Breast epithelium (tissue), 4 donors: Measurements from ENCODE around the gene TARM1. TPM values are rescaled to one million over a fixed set of nuclear protein-coding genes. Genes with fewer than 3 reads are reported as not detected.

Source experiments
- DNase-seq, 2 donors: peaks; one replicate each; pipeline ENCODE4 v3.0.0-alpha.2; 2019; ENCODE audit warnings: low spot score in 2 of 2
- H3K27ac ChIP-seq, 2 donors: fragments of 200-600 bp; sonication (generic) in 1 of 2; one replicate each; pipeline ENCODE4 v1.5.1; 2016 to 2019; ENCODE audit warnings: mild to moderate bottlenecking in 1 of 2
- H3K27me3 ChIP-seq, 2 donors: fragments of 200-600 bp; sonication (generic) in 1 of 2; one replicate each; pipeline versions ENCODE4 v1.5.1 to v1.6.0; 2017 to 2019; ENCODE audit warnings: control low read depth in 1 of 2, mild to moderate bottlenecking in 1 of 2
- H3K36me3 ChIP-seq: fragments of 200-600 bp; one replicate; pipeline ENCODE4 v1.5.1; 2019
- H3K4me1 ChIP-seq, 2 donors: fragments of 200-600 bp; sonication (generic); one replicate each; pipeline ENCODE4 v1.5.1; 2016 to 2019; ENCODE audit warnings: control low read depth in 1 of 2
- H3K4me3 ChIP-seq, 3 donors: fragments of 200-600 bp; sonication (generic); 1 replicate in 2 of 3; 2 replicates in 1 of 3; pipeline ENCODE4 v1.5.1; 2016 to 2019; ENCODE audit warnings: mild to moderate bottlenecking in 3 of 3, moderate library complexity in 2 of 3
- H3K9me3 ChIP-seq, 2 donors: fragments of 200-600 bp; sonication (generic) in 1 of 2; one replicate each; pipeline ENCODE4 v1.5.1; 2016 to 2019; ENCODE audit warnings: control low read depth in 1 of 2
- POLR2A ChIP-seq: fragments of 450-650 bp; IDR thresholded peaks from one replicate; pipeline ENCODE4 v1.6.1; 2016; ENCODE audit warnings: antibody characterized with exemption, mild to moderate bottlenecking, moderate library complexity
- POLR2AphosphoS5 ChIP-seq, 3 donors: sonication (generic); formaldehyde crosslinking; IDR thresholded peaks; one replicate each; pipeline ENCODE4 v1.6.1; 2017; ENCODE audit warnings: antibody characterized with exemption in 3 of 3
- intact Hi-C: fragments of 100-400 bp; cut with DNase I; formaldehyde crosslinking; loops from one replicate; pipeline ENCODE4 v1.15.1; 2023; ENCODE audit warnings: low total_unique reads
- total RNA-seq, 3 donors: library from RNA; depleted of rRNA; stranded (reverse); fragments of >200 nt; gene quantifications; one replicate each; pipeline ENCODE4 v1.1.0, GENCODE V29; 2016
- TF ChIP-seq, protein P1 (sequence below), 3 donors: fragments of 450-650 bp; IDR thresholded peaks; one replicate each; pipeline ENCODE4 v1.5.1; 2016 to 2017; ENCODE audit warnings: antibody characterized with exemption in 3 of 3, mild to moderate bottlenecking in 3 of 3, moderate library complexity in 3 of 3

TARM1 gene
- total RNA-seq, 3 donors from 2014 or later: not detected

DNA sequence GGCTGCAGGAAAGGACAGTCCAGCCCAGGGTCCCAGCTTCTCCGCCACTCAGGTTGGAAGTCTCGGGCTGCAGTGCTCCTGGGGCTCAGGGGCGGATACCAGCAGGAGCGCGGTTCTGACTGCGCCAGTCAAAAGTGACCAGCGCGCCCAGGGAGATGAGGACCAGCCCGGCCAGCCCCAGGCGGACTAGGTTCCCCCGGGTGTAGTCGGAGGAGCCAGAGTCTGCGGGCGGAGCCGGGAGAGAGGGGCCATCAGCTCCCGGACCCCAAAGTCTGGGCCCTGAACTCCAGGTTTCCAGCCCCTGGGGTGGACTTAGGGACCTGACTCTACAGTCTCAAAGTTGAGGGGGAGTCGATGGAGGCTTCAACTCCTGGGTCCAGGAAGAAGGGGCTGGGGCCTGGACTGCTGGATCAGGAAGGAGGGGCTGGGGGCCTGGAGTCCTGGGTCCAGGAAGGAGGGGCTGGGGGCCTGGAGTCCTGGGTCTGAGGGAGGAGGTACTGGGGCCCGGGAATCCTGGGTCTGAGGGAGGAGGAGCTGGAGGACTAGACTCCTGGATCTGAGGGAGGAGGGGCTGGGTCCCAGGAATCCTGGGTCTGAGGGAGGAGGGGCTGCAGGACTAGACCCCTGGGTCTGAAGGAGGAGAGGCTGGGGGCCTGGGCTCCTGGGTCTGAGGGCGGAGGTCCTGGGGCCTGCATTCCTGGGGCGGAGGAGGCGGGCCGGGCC, 14.1 kb upstream of the TARM1 start:
- Histone ChIP-seq H3K27ac (no peak overlapping the region), H3K4me3 (peak overlapping the region; percentile 34 to 64 (median 43))
- DNase-seq: no peak

DNA sequence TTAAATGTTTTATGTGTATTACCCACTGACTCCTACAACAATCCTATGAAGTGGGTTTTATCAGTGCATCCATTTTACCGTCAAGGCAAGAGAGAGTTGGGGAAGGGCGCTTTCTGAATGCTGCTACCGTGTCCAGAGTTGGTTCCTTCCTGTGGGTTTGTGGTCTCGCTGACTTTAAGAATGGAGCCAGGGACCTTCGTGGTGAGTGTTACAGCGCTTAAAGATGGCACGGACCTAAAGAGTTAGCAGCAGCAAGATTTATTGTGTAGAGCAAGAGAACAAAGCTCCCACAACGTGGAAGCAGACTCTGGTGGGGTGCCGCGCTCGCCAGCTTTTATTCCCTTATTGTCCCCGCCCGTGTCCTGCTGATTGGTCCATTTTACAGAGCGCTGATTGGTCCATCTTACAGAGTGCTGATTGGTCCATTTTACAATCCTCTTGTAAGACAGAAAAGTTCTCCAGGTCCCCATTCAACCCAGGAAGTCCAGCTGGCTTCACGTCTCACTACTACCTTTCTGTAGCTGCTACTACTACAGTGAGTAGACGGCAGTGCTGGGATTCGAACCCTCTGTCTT, 13.3 kb upstream of the TARM1 start:
- Histone ChIP-seq H3K4me3 (no peak overlapping the region), H3K4me1 (peaks cover 0 to 4% of the 10 kb centered on the region in 2 donors), H3K9me3 (no peaks in the 10 kb centered on the region), H3K36me3 (no peaks in the 10 kb centered on the region), H3K27ac (no peak overlapping the region), H3K27me3 (peaks cover 0 to 13% of the 10 kb centered on the region in 2 donors)
- TF ChIP-seq POLR2AphosphoS5 (IDR thresholded peaks at IDR 0.05): no peak
- no peak for TF ChIP-seq POLR2A
- TF ChIP-seq, protein P1, sequence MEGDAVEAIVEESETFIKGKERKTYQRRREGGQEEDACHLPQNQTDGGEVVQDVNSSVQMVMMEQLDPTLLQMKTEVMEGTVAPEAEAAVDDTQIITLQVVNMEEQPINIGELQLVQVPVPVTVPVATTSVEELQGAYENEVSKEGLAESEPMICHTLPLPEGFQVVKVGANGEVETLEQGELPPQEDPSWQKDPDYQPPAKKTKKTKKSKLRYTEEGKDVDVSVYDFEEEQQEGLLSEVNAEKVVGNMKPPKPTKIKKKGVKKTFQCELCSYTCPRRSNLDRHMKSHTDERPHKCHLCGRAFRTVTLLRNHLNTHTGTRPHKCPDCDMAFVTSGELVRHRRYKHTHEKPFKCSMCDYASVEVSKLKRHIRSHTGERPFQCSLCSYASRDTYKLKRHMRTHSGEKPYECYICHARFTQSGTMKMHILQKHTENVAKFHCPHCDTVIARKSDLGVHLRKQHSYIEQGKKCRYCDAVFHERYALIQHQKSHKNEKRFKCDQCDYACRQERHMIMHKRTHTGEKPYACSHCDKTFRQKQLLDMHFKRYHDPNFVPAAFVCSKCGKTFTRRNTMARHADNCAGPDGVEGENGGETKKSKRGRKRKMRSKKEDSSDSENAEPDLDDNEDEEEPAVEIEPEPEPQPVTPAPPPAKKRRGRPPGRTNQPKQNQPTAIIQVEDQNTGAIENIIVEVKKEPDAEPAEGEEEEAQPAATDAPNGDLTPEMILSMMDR (IDR thresholded peaks at IDR 0.05): no peak
- no peak for DNase-seq
- intact Hi-C loops: no loop called here

More for the DNA sequence above, 14.1 kb upstream of the TARM1 start:
- TF ChIP-seq, protein P1 (IDR thresholded peaks at IDR 0.05): no peak
- TF ChIP-seq POLR2AphosphoS5 (IDR thresholded peaks at IDR 0.05) (no peak), POLR2A (no peak)
- Histone ChIP-seq H3K36me3 (no peaks in the 10 kb centered on the region), H3K27me3 (peaks cover 0 to 13% of the 10 kb centered on the region in 2 donors), H3K9me3 (no peaks in the 10 kb centered on the region), H3K4me1 (peaks cover 0 to 4% of the 10 kb centered on the region in 2 donors)
- intact Hi-C loops: no loop called here

DNA sequence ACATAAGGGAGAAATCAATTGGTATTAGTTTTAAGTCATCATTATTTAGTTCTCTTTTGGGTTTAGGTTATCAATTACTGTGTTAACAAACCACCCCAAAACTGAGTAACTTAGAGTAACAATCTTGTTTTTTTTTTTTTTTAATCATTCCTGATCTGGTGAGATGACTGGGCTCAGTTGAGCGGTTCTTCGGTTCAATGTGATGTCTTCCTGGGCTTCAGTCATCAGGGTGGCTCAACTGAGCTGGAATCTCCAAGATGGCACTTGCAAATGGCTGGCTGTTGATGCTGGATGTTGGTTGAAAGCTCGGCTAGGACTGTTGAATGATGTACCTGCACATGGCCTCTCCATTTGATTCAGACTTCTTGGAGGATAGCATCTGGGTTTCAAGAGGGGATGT, 3.2 kb upstream of the TARM1 start:
- no peaks in the 10 kb centered on the region for H3K36me3 ChIP-seq
- H3K9me3 ChIP-seq: peaks cover 4 to 16% of the 10 kb centered on the region in 2 donors
- no peaks in the 10 kb centered on the region for H3K27me3 ChIP-seq
- intact Hi-C loops: no loop called here
- H3K4me1 ChIP-seq: no peaks in the 10 kb centered on the region
- TF ChIP-seq, protein P1 (IDR thresholded peaks at IDR 0.05): no peak
- no peak for TF ChIP-seq POLR2AphosphoS5 (IDR thresholded peaks at IDR 0.05)
- TF ChIP-seq POLR2A: no peak
- no peak for DNase-seq
- H3K4me3 ChIP-seq: no peak overlapping the region
- no peak overlapping the region for H3K27ac ChIP-seq

DNA sequence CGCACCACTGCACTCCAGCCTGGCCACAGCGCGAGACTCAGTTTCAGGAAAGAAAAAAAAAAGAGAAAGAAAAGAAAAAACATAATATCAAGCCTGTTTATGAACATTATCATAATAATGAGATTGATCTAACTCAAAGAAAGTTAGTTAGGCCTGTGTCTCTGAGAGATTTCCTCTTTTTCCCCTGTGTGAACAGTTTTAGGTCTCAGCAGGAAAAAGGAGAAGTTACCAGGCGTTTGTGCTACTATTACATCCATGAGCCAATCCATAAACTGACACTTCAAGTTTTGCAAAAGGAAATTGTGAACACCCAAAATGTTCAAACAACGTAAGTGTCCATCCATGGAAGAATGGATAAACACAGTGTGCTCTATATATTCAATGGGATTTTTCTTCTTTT, 3.8 kb downstream of the TARM1 start:
- H3K27me3 ChIP-seq: no peaks in the 10 kb centered on the region
- no peak overlapping the region for H3K27ac ChIP-seq

More for the DNA sequence above, 3.8 kb downstream of the TARM1 start:
- no peaks in the 10 kb centered on the region for H3K36me3 ChIP-seq
- no peak overlapping the region for H3K4me3 ChIP-seq
- peaks cover 4 to 11% of the 10 kb centered on the region in 2 donors for H3K9me3 ChIP-seq
- intact Hi-C loops: no loop called here
- no peaks in the 10 kb centered on the region for H3K4me1 ChIP-seq
- TF ChIP-seq POLR2A (no peak), POLR2AphosphoS5 (IDR thresholded peaks at IDR 0.05) (no peak)
- TF ChIP-seq, protein P1 (IDR thresholded peaks at IDR 0.05): no peak
- no peak for DNase-seq
